Measurements from ENCODE around the gene NCCRP1.

DNA sequence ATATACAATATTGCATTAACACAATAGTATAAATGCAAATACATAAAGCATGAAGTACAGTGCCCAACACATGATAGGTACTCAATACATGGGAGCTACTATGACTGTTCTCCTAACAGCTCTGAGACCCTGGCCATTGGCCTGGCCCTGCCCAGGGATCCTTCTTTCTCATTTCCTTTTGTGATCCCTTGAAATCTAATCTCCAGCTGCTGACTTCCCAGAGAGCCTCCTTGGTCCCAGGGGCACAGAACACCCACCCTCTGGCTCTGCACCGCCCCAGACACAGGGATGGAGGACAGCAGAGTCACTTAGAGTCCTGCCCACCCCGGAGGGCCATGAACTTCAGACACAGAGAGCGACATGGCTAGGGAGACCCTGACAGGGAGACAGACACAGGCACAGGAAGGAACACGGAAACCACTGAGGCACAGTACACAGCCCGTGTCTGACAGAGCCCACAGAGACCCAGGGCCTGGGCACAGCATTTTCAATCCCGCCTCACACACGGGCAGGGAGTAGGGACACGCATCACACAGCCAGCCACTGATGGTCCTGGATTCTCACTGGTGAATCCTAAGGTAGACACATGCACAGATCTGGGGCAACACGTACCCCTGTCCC, 11.5 kb downstream of the NCCRP1 start:
- TF ChIP-seq, protein P1, sequence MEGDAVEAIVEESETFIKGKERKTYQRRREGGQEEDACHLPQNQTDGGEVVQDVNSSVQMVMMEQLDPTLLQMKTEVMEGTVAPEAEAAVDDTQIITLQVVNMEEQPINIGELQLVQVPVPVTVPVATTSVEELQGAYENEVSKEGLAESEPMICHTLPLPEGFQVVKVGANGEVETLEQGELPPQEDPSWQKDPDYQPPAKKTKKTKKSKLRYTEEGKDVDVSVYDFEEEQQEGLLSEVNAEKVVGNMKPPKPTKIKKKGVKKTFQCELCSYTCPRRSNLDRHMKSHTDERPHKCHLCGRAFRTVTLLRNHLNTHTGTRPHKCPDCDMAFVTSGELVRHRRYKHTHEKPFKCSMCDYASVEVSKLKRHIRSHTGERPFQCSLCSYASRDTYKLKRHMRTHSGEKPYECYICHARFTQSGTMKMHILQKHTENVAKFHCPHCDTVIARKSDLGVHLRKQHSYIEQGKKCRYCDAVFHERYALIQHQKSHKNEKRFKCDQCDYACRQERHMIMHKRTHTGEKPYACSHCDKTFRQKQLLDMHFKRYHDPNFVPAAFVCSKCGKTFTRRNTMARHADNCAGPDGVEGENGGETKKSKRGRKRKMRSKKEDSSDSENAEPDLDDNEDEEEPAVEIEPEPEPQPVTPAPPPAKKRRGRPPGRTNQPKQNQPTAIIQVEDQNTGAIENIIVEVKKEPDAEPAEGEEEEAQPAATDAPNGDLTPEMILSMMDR (IDR thresholded peaks at IDR 0.05), result no peak
- TF ChIP-seq POLR2A (IDR thresholded peaks at IDR 0.05; ENCODE audit: low read depth), result no peak
- TF ChIP-seq POLR2AphosphoS5 (IDR thresholded peaks at IDR 0.05), result no peak
- no peak for TF ChIP-seq EP300 (IDR thresholded peaks at IDR 0.05)

Measured in esophagus muscularis mucosa (tissue), 4 donors.